Activated CD4-positive, CD25-positive, alpha-beta regulatory T cell treated with anti-CD3 and anti-CD28 coated beads, Interleukin-2, amount 50 U/mL, for 72 hours (primary cell): ENCODE data around the gene SSRP1.

ENCODE experiments used
- DNase-seq: peaks from one replicate; pipeline ENCODE4 v3.0.0; 2021

The SSRP1 gene

DNA sequence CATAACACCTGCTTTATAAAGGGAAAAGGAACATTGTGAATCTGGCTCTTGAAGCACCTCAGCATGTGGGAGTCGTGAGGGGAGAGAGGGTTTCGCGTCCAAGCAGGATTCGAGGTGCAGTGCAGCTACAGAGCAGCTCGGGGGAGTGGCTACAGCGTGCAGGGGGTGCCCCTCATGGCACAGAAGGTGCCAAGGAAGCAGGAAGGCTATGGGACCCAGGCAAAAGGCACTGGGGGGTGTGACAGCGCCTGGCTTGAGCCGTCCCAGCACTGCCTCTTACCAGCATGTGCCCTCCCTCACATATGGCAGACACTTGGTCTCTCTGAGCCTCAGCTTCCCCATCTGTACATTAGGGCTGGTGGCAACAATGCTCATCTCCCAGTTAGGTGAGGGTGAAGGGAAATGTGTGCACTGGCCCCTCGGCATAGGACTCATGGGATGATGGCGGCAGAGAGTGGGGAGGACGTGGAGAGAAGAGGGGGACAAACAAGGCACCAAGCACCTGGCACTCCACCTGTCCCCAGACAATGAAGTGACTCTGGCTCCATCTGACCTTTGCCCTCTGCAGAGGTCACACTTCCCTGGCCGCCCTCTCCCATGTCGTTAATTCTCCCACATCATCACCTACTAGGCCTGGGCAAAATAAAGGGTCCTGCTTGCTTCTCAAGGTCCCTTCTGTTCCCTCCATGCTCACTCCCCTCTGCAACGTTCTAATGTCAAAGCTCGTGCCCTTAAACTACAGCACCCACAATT is 21.3 kb downstream of the SSRP1 start:
- no peak for DNase-seq

DNA sequence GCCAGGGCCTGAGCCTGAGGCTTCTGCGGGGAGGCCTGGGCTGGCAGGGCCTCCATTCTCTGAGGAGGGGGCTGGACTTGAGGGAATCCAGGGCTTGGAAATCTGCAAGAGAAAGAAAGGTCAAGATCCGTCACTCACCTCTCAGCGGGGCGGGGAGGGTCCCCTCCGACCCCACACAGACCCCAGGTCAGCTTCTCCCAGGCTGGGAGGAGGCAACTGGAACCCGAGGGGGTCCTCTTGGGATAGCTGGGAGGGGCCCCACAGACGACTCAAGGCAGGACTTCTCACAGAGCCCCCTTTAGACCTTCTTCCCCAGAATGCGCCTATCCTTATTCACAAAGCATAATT is 21.9 kb downstream of the SSRP1 start:
- DNase-seq = no peak

DNA sequence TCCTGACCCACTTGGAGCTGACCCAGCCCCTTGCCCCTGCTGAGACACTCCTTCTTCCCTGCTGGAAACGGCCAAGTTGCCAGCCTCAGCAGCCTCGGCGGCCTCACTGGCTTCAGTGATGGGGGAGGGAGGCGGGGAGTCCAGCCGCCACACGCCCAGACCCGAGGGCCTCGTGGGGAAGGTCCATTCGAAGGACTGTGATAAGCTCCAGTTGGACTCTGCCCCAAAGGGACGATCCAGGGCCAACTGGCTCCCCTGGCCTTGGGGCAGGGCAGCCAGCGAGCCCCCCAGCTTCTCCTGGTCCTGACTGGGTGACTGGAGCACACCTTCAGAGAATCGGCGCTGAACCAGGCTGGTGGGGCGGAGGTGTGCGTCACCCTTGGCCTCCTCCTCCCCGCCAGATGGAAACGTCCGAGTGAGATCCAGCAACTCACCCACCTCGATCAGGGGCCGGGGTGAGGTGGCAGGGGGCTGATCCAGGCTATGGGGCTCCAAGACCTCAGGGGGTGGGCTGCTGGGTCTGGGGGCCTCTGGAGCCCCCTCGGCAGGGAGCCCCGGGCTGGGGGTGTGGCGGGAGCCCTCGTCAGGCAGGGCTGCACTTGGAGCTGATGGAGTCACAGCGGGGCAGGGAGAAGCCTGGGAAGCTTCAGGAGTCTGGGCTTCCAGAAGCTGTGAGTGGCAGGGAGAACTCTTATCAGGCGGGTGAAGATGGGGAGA is 22.5 kb downstream of the SSRP1 start:
- DNase-seq = no peak

GRCh38 chr11:57312511-57313021 is 23.1 kb downstream of the SSRP1 start:
- DNase-seq = no peak

GRCh38 chr11:57311109-57311936 is 24.4 kb downstream of the SSRP1 start:
- peak; percentile 58 for DNase-seq

DNA sequence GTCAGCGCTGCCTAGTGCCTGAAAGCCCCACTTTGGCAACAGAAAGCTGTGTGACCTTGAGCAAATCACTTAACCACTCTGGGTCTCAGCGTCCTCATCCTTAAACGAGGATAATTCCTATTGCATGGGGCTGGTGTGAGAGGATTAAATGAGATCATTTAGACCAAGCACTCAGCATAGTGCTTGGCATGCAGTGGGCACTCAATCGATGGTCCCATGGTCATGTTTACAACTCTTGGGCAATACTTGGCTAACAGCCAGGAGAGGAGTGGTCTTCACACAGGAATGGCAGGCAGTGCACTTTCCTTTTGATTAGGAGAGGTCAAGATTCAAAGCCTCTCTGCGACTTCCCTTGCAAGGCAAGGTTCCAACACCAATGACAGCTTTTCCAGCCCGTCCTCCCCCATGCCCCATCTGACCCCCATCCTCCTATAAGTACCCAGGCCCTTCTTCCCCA is 25.0 kb downstream of the SSRP1 start:
- no peak for DNase-seq

DNA sequence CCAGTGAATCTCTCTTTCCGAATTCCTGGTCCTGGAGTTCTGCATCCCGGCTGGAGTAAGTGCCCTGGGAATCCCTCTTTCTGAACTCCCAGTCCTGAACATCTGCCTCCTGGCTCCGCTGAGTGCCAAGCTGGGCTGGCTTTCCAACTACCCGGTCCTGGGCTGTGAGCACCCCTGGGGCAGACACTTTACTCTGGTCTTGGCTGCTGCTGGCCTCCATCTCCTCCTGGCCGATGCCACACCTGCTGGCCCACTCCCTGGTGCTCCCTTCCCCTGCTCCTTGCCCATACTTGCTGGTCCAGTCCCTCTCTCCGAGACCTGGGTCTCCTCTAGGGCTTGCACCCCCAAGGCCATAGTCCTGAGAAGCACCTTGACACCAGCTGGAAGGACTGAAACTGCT is 25.6 kb downstream of the SSRP1 start:
- DNase-seq = no peak

DNA sequence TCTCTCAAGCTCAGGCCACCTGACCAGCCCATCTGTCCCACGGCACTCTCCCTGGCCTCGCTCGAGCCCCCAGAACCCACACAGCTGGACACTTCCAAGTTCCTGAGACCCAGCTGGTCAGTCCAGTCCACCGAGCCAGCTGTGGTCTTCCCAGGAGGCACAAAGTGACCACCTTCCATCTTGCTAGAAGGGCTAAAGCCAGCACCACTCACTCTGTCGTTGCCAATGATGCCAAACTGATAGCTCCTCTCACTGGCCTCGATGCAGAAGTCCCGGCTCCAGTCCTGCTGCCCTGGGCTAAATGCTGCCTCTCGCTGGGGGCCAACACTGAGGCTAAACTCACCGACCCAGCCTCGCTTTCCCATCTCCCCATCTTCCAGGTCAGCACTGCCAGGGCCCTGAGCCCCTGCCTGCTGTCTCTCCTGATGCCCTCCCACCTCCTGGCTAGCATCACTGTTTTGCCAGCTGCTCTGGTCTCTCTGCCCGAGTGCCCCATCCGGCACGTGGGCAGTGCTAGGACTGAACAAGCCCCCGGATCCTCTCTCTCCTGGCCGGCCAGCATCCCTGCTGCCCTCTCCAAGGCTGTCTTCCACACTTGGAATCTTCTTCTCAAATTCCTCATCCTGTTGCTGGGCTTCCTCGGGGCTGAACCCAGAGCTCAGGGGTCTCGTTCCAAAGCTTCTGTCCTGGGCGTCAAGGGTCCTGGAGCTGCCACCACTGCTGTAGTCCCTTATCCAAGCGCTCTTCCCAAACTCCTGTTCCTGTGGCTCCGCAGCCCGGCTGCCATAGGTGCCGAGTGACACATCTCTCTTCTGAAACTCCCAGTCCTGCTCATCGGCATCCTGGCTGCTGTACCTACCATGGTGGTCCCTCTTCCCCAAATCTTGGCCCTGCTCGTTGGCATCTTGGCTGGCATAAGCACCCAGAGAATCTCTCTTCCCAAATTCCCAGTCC is 26.3 kb downstream of the SSRP1 start:
- DNase-seq = no peak

- DNase-seq = no peak
Observed at GRCh38 chr11:57308426-57309060, 27.1 kb downstream of the SSRP1 start.

- DNase-seq = no peak
Observed at GRCh38 chr11:57307666-57308270, 27.9 kb downstream of the SSRP1 start.

GRCh38 chr11:57306940-57307565 is 28.6 kb downstream of the SSRP1 start:
- DNase-seq = no peak

DNA sequence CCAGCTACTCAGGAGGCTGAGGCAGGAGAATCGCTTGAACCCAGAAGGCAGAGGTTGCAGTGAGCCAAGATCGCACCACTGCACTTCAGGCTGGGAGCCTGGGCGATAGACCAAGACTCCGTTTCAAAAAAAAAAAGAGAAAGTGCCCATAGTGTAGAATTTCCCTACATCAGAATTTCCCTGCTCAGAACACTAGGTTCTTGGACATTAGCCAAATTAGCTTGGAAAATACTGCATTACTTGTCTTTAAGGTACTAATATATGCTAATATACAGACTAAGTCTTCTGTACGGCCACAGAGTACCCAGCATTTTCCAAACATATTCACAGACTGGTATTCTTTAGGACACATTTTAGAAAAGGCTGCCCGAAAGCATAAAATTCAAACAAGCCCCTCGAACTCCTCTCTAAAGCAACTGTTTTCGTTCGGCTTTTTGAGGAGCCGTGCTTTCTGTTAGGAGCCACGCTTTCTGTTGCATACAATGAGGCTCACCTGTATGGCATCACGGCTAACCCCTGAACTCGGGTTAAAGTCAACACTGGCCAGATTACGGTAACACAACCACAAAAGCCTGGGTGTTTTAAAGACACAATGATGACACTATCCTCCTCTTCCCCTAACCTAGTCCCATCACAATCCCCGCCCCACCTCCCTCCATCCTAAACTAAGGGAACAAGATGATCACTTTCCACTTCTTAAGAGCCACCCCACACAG is 29.4 kb downstream of the SSRP1 start:
- no peak for DNase-seq

GRCh38 chr11:57305523-57305922 is 30.2 kb downstream of the SSRP1 start:
- DNase-seq = no peak

DNA sequence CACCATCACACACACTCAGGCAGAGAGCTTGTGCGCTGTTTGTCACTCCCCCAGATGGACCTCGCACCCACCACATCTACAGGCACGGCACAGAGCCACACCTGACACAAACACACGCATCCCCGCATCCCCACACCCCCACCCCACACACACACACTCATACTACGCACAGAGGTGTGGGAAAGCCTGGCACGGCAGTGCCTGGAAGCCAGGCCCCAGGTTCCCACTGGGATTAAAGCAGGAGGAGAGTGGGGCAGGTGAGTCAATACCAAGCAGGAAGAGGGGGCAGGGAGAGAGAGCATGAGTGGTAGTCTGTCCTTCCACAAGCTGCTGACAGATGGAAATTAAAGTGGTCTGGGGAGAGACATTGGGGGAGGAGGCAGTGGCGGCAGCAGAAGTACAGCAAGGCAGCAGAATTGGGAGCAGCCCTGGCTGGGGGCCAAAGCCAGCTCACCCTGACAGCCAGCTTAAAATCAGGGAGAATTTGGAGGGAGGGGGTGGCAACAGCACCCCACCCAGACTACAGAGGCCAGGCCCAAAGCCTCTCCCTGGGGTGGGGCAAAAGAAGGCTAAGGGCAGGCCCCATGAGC is 31.6 kb downstream of the SSRP1 start:
- DNase-seq = no peak

- DNase-seq = no peak
Observed at GRCh38 chr11:57303280-57303989, 32.3 kb downstream of the SSRP1 start.

DNA sequence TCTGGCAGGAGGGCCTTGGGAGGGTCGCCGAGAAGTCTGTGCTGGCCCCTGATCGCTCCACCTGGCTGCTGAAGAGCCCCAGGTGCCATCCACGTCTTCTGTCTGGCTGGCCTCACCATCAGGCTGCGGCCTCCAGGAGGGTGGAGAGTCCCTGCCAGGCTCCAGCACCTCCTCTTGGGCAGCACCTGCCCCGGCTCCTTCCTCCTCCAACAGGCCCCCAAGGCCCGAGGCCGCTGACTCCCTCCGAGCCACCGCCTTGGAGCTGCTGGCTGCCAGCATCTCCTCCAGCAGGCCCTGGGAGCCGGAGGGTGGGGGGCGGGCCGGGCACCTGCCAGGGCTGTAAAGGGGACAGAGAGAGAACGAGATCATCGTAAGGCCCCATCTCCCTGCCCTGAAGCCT is 33.2 kb downstream of the SSRP1 start:
- DNase-seq = no peak

DNA sequence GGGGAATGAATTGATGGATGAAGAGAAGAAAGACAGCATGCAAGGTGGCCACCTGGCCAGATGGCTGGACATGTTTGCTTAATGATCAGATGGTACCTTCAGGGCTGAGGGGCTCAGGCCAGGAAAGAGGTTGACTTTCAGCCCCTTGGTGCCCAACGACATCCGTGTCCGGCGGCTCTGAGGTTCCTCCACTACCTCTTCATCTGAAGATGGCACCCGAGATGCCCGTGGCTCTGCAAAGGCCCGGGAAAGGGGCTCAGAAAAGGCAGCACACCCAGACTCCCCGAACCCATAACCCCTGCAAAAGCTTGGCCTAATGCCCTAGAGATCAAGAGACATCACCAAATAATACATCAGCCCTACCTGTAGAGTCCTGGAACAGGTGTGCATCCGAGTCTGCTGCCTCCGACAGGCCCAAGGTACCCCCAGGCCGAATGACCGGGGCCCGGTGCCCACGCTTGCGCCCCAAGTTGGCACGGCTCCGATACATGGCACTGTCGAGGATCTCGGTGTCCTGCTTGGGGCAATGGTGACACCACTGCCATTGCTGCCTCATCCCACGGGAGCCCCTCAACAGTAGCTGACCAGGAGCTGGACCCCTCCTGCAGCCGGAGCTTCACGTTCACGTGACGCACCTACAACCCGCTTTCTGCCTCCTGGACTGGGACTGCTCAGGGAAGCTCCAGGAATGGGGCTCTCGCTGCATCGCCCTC is 33.8 kb downstream of the SSRP1 start:
- DNase-seq = no peak

- DNase-seq = no peak
Observed at GRCh38 chr11:57300785-57301184, 34.9 kb downstream of the SSRP1 start.
